Spleen (tissue), 11 donors: Measurements from ENCODE around the gene RNF152. TPM values are rescaled to one million over a fixed set of nuclear protein-coding genes. Genes with fewer than 3 reads are reported as not detected.

Experiments used
- DNase-seq: peaks from one replicate; pipeline ENCODE4 v3.0.0-alpha.2; 2020
- H3K27ac ChIP-seq, 8 donors: fragments of 200-600 bp; sonication (generic) in 7 of 8; 1 replicate in 4 of 8; 2 replicates in 4 of 8; pipeline versions ENCODE4 v1.5.0 to v1.8.0; 2016 to 2021; ENCODE audit warnings: inconsistent platforms in 4 of 8, mild to moderate bottlenecking in 4 of 8, moderate library complexity in 1 of 8
- H3K27me3 ChIP-seq, 7 donors: fragments of 200-600 bp; sonication (generic) in 6 of 7; replicated peaks in 1 of 7; 1 replicate in 4 of 7; 2 replicates in 3 of 7; pipeline versions ENCODE4 v1.5.0 to v1.8.0; 2016 to 2021; ENCODE audit warnings: inconsistent platforms in 3 of 7, mild to moderate bottlenecking in 1 of 7
- H3K36me3 ChIP-seq, 6 donors: fragments of 200-600 bp; sonication (generic) in 5 of 6; 1 replicate in 4 of 6; 2 replicates in 2 of 6; pipeline versions ENCODE4 v1.5.0 to v1.8.0; 2016 to 2021; ENCODE audit warnings: inconsistent platforms in 2 of 6
- H3K4me1 ChIP-seq, 6 donors: fragments of 200-600 bp; sonication (generic) in 5 of 6; 1 replicate in 3 of 6; 2 replicates in 3 of 6; pipeline versions ENCODE4 v1.5.0 to v1.8.0; 2016 to 2021; ENCODE audit warnings: inconsistent platforms in 3 of 6
- H3K4me3 ChIP-seq, 8 donors: fragments of 200-600 bp; sonication (generic) in 7 of 8; 1 replicate in 4 of 8; 2 replicates in 4 of 8; pipeline versions ENCODE4 v1.5.0 to v1.8.0; 2016 to 2021; ENCODE audit warnings: inconsistent platforms in 4 of 8, mild to moderate bottlenecking in 4 of 8, moderate library complexity in 2 of 8
- H3K9me3 ChIP-seq, 8 donors: fragments of 200-600 bp; sonication (generic) in 7 of 8; 1 replicate in 4 of 8; 2 replicates in 4 of 8; pipeline versions ENCODE4 v1.5.0 to v1.8.0; 2016 to 2021; ENCODE audit warnings: inconsistent platforms in 4 of 8
- CTCF ChIP-seq, 11 experiments: fragments of 200-600 bp in 7 of 11; fragments of 450-650 bp in 4 of 11; sonication (generic) in 4 of 11; IDR thresholded peaks in 8 of 11; conservative IDR thresholded peaks in 3 of 11; 1 replicate in 7 of 11; 2 replicates in 4 of 11; pipeline versions ENCODE4 v1.4.0 to v1.8.0; 2016 to 2021; ENCODE audit warnings: antibody characterized with exemption in 11 of 11, inconsistent platforms in 4 of 11, mild to moderate bottlenecking in 1 of 11
- POLR2A ChIP-seq, 3 donors: fragments of 450-650 bp; IDR thresholded peaks; one replicate each; pipeline ENCODE4 v1.5.1; 2017; ENCODE audit warnings: antibody characterized with exemption in 3 of 3, mild to moderate bottlenecking in 1 of 3
- POLR2AphosphoS5 ChIP-seq, 3 donors: sonication (generic); formaldehyde crosslinking; IDR thresholded peaks; one replicate each; pipeline ENCODE4 v1.5.1; 2017; ENCODE audit warnings: antibody characterized with exemption in 3 of 3
- WGBS, 5 donors: extraction: QIAGEN DNeasy Blood & Tissue Kit in 3 of 5; methylation state at CpG; one replicate each; pipeline versions ENCODE4 v1.1.5 to v1.1.7; 2013 to 2018; 5-methylcytosine and 5-hydroxymethylcytosine counted together
- intact Hi-C: fragments of 100-400 bp; cut with DNase I; formaldehyde crosslinking; loops from one replicate; pipeline ENCODE4 v1.15.0; 2023; ENCODE audit warnings: low total_unique reads
- polyA plus RNA-seq, 3 donors: library from polyadenylated mRNA; stranded (reverse); fragments of 200-250 nt; gene quantifications; one replicate each; pipeline ENCODE4 v1.2.1, GENCODE V29; 2013
- total RNA-seq, 7 donors: library from RNA; depleted of rRNA in 3 of 7; stranded (reverse); fragments of >200 nt in 3 of 7; fragmentation: NEBNext Ultra II Directional in 4 of 7; extraction: Animal tissue kit (Norgen Biotek cat#: 25700) in 4 of 7; gene quantifications; one replicate each; pipeline versions ENCODE4 v1.1.0 to v1.2.1, GENCODE V29; 2016 to 2021
- donor health status: healthy with polysubstance abuse.
- donor health status: DM: no; HTN: no; CAD: no; lungs with moderate emphysema.
- donor health status: DM: no; HTN: no; CAD: no.
- donor health status: Bipolar disorder and iron deficiency.
- donor health status: healthy.
- donor health status: DM: no; HTN: no; CAD: no.
- donor health status: DM: yes; HTN: yes; CAD: no.

The RNF152 gene
- total and polyA plus RNA-seq, 10 donors = 0.15 to 7.1 (median 2.2) TPM

DNA sequence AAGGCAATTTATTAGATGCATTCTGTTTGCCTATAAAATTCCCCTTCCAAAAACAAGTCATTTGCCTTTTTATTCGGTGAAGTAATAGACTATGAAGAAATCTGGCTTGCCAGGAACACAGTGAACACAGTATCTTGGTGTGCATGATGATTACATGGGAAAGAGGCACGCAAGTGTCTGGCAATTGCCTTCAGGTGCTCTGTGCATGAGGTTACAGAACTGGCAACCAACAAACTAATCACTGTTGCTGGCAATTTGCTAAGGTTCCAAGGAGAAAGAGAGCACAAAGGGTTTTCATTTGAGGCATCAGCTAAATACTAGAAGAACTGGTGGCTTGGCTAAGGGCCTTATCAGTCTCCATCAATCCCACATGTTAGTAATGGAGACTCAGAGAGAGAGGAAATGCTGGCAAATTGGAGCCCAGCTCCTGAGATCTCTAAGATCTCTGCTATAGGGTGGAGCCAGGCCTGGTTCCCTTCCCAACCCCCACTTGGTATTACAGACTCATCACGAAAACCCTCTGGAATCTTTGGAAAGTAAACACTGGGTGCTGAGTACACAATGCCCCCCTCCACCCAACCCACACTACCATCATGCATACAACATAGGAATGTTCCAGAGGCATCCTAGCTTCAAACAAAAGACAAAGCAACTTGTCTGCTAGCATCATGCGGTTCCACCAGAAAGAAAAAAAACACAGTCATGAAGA is 10.4 kb downstream of the RNF152 start:
- no peak overlapping the region for H3K27ac ChIP-seq
- 87 to 94% (median 91%) methylated on average over 4 of the region's 4 CpGs for WGBS, 5 donors
- peaks cover 0 to 11% (median 0%) of the 10 kb centered on the region in 7 donors for H3K27me3 ChIP-seq
- no peaks in the 10 kb centered on the region for H3K9me3 ChIP-seq
- H3K4me3 ChIP-seq = no peak overlapping the region
- no peak for DNase-seq
- H3K36me3 ChIP-seq = no peaks in the 10 kb centered on the region
- no peaks in the 10 kb centered on the region for H3K4me1 ChIP-seq
- intact Hi-C loops = no loop called here
- TF ChIP-seq POLR2A (IDR thresholded peaks at IDR 0.05) (no peak), POLR2AphosphoS5 (IDR thresholded peaks at IDR 0.05) (no peak), CTCF (IDR thresholded peaks at IDR 0.05 in 8 of 11, conservative IDR thresholded peaks at IDR 0.05 in 3 of 11) (no peak)

- no peak overlapping the region for H3K27ac ChIP-seq
- H3K36me3 ChIP-seq = no peaks in the 10 kb centered on the region
- H3K4me1 ChIP-seq = no peaks in the 10 kb centered on the region
- no peak for DNase-seq
- no peak overlapping the region for H3K4me3 ChIP-seq
- H3K27me3 ChIP-seq = peaks cover 0 to 4% (median 0%) of the 10 kb centered on the region in 7 donors
- WGBS, 5 donors = 88 to 96% (median 90%) methylated on average over 4 of the region's 4 CpGs
- TF ChIP-seq CTCF (IDR thresholded peaks at IDR 0.05 in 8 of 11, conservative IDR thresholded peaks at IDR 0.05 in 3 of 11) (no peak), POLR2AphosphoS5 (IDR thresholded peaks at IDR 0.05) (no peak)
- H3K9me3 ChIP-seq = no peaks in the 10 kb centered on the region
- intact Hi-C loops = no loop called here
These were observed 15.9 kb downstream of the RNF152 start for GRCh38 chr18:61876899-61877298.

- 60 to 68% (median 62%) methylated on average over 8 of the region's 8 CpGs for WGBS, 5 donors
- Histone ChIP-seq H3K4me3 (no peak overlapping the region), H3K27me3 (no peaks in the 10 kb centered on the region), H3K27ac (no peak overlapping the region), H3K36me3 (no peaks in the 10 kb centered on the region), H3K4me1 (no peaks in the 10 kb centered on the region), H3K9me3 (no peaks in the 10 kb centered on the region)
- DNase-seq = no peak
- intact Hi-C loops = no loop called here
- TF ChIP-seq POLR2A (IDR thresholded peaks at IDR 0.05) = no peak
- no peak for TF ChIP-seq POLR2AphosphoS5 (IDR thresholded peaks at IDR 0.05)
- no peak for TF ChIP-seq CTCF (IDR thresholded peaks at IDR 0.05 in 8 of 11, conservative IDR thresholded peaks at IDR 0.05 in 3 of 11)
These were observed 22.7 kb downstream of the RNF152 start for GRCh38 chr18:61870151-61870550.

DNA sequence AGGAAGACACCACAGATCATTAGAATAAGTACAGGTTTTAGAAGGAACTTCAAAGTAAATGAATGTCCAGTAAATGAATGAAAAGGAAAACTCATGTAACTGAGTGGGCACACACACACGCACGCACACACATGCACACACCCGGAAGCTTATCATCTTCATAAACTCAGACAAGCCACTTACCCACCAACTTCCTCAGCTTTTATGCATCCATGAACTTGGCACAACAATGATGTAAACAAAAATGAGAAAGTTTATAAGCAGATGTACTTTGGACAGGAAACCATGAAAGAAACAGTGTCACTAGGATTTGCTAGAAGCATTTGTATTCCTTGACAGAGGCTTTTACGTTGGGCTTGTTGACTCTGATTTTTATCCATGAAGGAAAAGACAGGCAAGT is 23.2 kb downstream of the RNF152 start:
- no peak overlapping the region for H3K4me3 ChIP-seq
- TF ChIP-seq CTCF (IDR thresholded peaks at IDR 0.05 in 8 of 11, conservative IDR thresholded peaks at IDR 0.05 in 3 of 11) = no peak
- no peak for TF ChIP-seq POLR2A (IDR thresholded peaks at IDR 0.05)
- no peak for TF ChIP-seq POLR2AphosphoS5 (IDR thresholded peaks at IDR 0.05)
- 66 to 76% (median 67%) methylated on average over 4 of the region's 4 CpGs for WGBS, 5 donors
- DNase-seq = no peak
- H3K27ac ChIP-seq = no peak overlapping the region
- no peaks in the 10 kb centered on the region for H3K9me3 ChIP-seq
- intact Hi-C loops = no loop called here
- no peaks in the 10 kb centered on the region for H3K27me3 ChIP-seq
- H3K4me1 ChIP-seq = no peaks in the 10 kb centered on the region
- no peaks in the 10 kb centered on the region for H3K36me3 ChIP-seq
